GM23338 (cell line): Measurements from ENCODE around the gene MTRF1. TPM values are rescaled to one million over a fixed set of nuclear protein-coding genes. Genes with fewer than 3 reads are reported as not detected.
A peak's percentile ranks its signal among the peaks of the same experiment; 100 is the strongest.
"Not testable (repeated sequence)": the region's sequence is repeated elsewhere in the genome, so short reads cannot be mapped to it uniquely, and the experiment has no call there.

Source experiments
- ATAC-seq: fragments of 200-7000 bp; cut with Tn5 transposase; 3 replicates; pipeline ENCODE4 v1.9.1; 2020
- DNase-seq: peaks from one replicate; pipeline ENCODE4 v3.0.0-alpha.2; 2015; ENCODE audit warnings: low spot score
- H2AFZ ChIP-seq: fragments of 200-600 bp; sonication (generic); 2 replicates; pipeline ENCODE4 v1.8.0; 2016; ENCODE audit warnings: antibody characterized with exemption, mild to moderate bottlenecking, moderate library complexity
- H3F3A ChIP-seq: fragments of 200-600 bp; sonication (generic); replicated peaks from 2 replicates; pipeline ENCODE4 v1.8.0; 2017; ENCODE audit warnings: antibody characterized with exemption, mixed run types, low read depth
- H3K27ac ChIP-seq: fragments of 200-600 bp; sonication (generic); 2 replicates; pipeline ENCODE4 v1.6.1; 2016; ENCODE audit warnings: low read depth
- H3K27me3 ChIP-seq: fragments of 200-600 bp; sonication (generic); 2 replicates; pipeline ENCODE4 v1.8.0; 2016; ENCODE audit warnings: mild to moderate bottlenecking, mixed run types, moderate library complexity; ENCODE audit not compliant: insufficient read depth
- H3K36me3 ChIP-seq: fragments of 200-600 bp; sonication (generic); 2 replicates; pipeline ENCODE4 v1.8.0; 2016; ENCODE audit warnings: mild to moderate bottlenecking; ENCODE audit not compliant: insufficient read depth
- H3K4me1 ChIP-seq: fragments of 200-600 bp; sonication (generic); 2 replicates; pipeline ENCODE4 v1.8.0; 2016; ENCODE audit warnings: mild to moderate bottlenecking, moderate library complexity; ENCODE audit not compliant: insufficient read depth
- H3K4me2 ChIP-seq: fragments of 200-600 bp; sonication (generic); 2 replicates; pipeline ENCODE4 v1.7.1; 2017; ENCODE audit warnings: mixed run types
- H3K4me3 ChIP-seq: fragments of 200-600 bp; sonication (generic); 2 replicates; pipeline ENCODE4 v1.6.1; 2016; ENCODE audit warnings: mixed run types
- H3K79me2 ChIP-seq: fragments of 200-600 bp; sonication (generic); replicated peaks from 2 replicates; pipeline ENCODE4 v1.8.0; 2017; ENCODE audit warnings: mild to moderate bottlenecking; ENCODE audit not compliant: insufficient read depth
- H3K9me2 ChIP-seq: fragments of 200-600 bp; sonication (generic); 2 replicates; pipeline ENCODE4 v1.8.0; 2017; ENCODE audit not compliant: insufficient read depth
- H4K20me1 ChIP-seq: fragments of 200-600 bp; sonication (generic); replicated peaks from 2 replicates; pipeline ENCODE4 v1.8.0; 2017; ENCODE audit warnings: mild to moderate bottlenecking; ENCODE audit not compliant: insufficient read depth
- H3K27ac Mint-ChIP-seq: 2 replicates; pipeline ENCODE4 v1.8.0; 2020; ENCODE audit warnings: inconsistent platforms, mild to moderate bottlenecking, moderate library complexity, mixed read lengths
- H3K27me3 Mint-ChIP-seq: 3 replicates; pipeline ENCODE4 v1.8.0; 2022; ENCODE audit warnings: low read depth, mild to moderate bottlenecking, moderate library complexity, mixed read lengths, inconsistent platforms; ENCODE audit not compliant: insufficient read depth, poor library complexity
- H3K36me3 Mint-ChIP-seq: 3 replicates; pipeline ENCODE4 v1.8.0; 2021; ENCODE audit warnings: low read depth, mild to moderate bottlenecking, inconsistent platforms, moderate library complexity, mixed read lengths
- H3K4me1 Mint-ChIP-seq: 3 replicates; pipeline ENCODE4 v1.8.0; 2020; ENCODE audit warnings: mild to moderate bottlenecking, inconsistent platforms, mixed read lengths
- H3K4me3 Mint-ChIP-seq: 3 replicates; pipeline ENCODE4 v1.8.0; 2021; ENCODE audit warnings: moderate library complexity, mild to moderate bottlenecking, inconsistent platforms, mixed read lengths
- H3K9me3 Mint-ChIP-seq: 3 replicates; pipeline ENCODE4 v1.8.0; 2020; ENCODE audit warnings: moderate library complexity, mild to moderate bottlenecking, inconsistent platforms, mixed read lengths
- CREB1 ChIP-seq: fragments of 250-450 bp; sonication (Bioruptor Pico); IDR thresholded peaks from 2 replicates; pipeline ENCODE4 v1.5.0; 2020; ENCODE audit warnings: low read depth, mild to moderate bottlenecking, moderate library complexity
- EZH2 ChIP-seq: fragments of 200-600 bp; sonication (generic); IDR thresholded peaks from one replicate; pipeline ENCODE4 v1.8.0; 2017; ENCODE audit warnings: antibody characterized with exemption, mild to moderate bottlenecking, low read depth; ENCODE audit not compliant: unreplicated experiment
- EZH2phosphoT487 ChIP-seq: fragments of 200-600 bp; sonication (generic); IDR thresholded peaks from one replicate; pipeline ENCODE4 v1.8.1; 2018; ENCODE audit warnings: antibody characterized with exemption; ENCODE audit not compliant: unreplicated experiment
- JUNB ChIP-seq: IDR thresholded peaks from one replicate; pipeline ENCODE4 v1.6.1; 2016; ENCODE audit warnings: antibody characterized with exemption; ENCODE audit not compliant: unreplicated experiment
- NANOG ChIP-seq: IDR thresholded peaks from 2 replicates; pipeline ENCODE4 v1.6.1; 2016; ENCODE audit warnings: antibody characterized with exemption, borderline replicate concordance
- STAT1 ChIP-seq: IDR thresholded peaks from one replicate; pipeline ENCODE4 v1.6.1; 2016; ENCODE audit warnings: antibody characterized with exemption; ENCODE audit not compliant: unreplicated experiment
- ZNF114 ChIP-seq: fragments of 250-450 bp; sonication (Bioruptor Pico); IDR thresholded peaks from 2 replicates; pipeline ENCODE4 v1.5.0; 2020; ENCODE audit warnings: mild to moderate bottlenecking, moderate library complexity
- polyA plus RNA-seq: library from polyadenylated mRNA; unstranded; fragments of >200 nt; fragmentation: Nextera tagmentation; extraction: Ambion mirVana; gene quantifications from 2 replicates; pipeline ENCODE4 v1.2.1, GENCODE V29; 2016
- total RNA-seq: library from RNA; depleted of rRNA; stranded (reverse); fragments of >200 nt; shearing (Covaris generic); gene quantifications from 2 replicates; pipeline ENCODE4 v1.2.3, GENCODE V29; 2014
- TF ChIP-seq, protein P1 (sequence below), 2 experiments: fragments of 200-600 bp in 1 of 2; sonication (generic) in 1 of 2; conservative IDR thresholded peaks; 2 replicates each; pipeline versions ENCODE4 v1.5.1 to v1.6.1; 2016 to 2017; ENCODE audit warnings: antibody characterized with exemption in 2 of 2, low read depth in 2 of 2, mild to moderate bottlenecking in 2 of 2, moderate library complexity in 1 of 2
- TF ChIP-seq, protein P2 (sequence below): IDR thresholded peaks from one replicate; pipeline ENCODE4 v1.6.1; 2018; ENCODE audit warnings: antibody characterized with exemption; ENCODE audit not compliant: unreplicated experiment
- TF ChIP-seq, protein P3 (sequence below): fragments of 250-450 bp; sonication (Bioruptor Pico); IDR thresholded peaks from 2 replicates; pipeline ENCODE4 v1.5.0; 2020; ENCODE audit warnings: mild to moderate bottlenecking, moderate library complexity

The MTRF1 gene
- total and polyA plus RNA-seq, 2 experiments from 2014 or later, result 18.4 to 22.6 TPM

DNA sequence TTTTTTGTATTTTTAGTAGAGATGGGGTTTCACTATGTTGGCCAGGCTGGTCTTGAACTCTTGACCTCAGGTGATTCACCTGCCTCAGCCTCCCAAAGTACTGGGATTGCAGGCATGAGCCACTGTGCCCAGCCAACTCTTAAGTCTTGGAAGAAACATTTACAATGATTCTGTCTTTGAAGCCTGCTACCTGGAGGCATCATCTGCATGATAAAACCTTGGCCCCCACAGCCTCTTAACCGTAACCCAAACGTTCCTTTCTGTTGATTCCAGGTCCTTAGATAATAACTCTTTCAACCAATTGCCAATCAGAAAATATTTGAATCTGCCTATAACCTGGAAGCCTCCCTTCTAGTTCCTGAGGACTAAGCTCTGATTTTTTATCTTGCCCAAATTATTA, 15.8 kb upstream of the MTRF1 start:
- not testable (repeated sequence) for H3K27ac ChIP-seq, H3K36me3 Mint-ChIP-seq, H3K36me3 ChIP-seq, H3K9me3 Mint-ChIP-seq, H3F3A ChIP-seq, H4K20me1 ChIP-seq, H2AFZ ChIP-seq, H3K4me3 ChIP-seq, H3K27me3 Mint-ChIP-seq, H3K4me3 Mint-ChIP-seq, H3K27me3 ChIP-seq, H3K79me2 ChIP-seq, H3K27ac Mint-ChIP-seq
- peaks cover 31% of the 10 kb centered on the region for H3K4me1 Mint-ChIP-seq
- H3K4me2 ChIP-seq, result peak overlapping the region; percentile 59
- DNase-seq, result peak; percentile 62
- peaks cover 12% of the 10 kb centered on the region; the same call in 1 of the 2 replicates for H3K9me2 ChIP-seq
- peaks cover 36% of the 10 kb centered on the region for H3K4me1 ChIP-seq
- ATAC-seq, result peak; percentile 87

DNA sequence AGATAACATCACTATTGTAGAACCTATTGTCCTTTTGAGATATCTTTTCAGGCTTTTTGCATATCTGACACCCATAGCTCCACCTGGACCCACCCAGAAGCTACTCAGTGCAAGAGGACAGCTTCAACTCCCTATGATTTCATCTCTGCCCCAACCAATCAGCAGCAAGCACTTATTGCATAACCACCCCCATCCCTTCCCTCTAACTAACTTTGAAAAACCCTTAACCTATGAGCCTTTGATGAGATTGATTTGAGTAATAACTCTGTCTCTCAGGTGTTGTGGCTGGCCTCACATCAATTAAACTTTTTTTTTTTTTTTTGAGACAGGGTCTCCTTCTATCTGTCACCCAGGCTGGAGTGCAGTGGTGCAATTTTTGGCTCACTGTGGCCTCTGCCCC, 13.4 kb upstream of the MTRF1 start:
- Mint-ChIP-seq H3K9me3 (peaks cover 5% of the 10 kb centered on the region), H3K27ac (no peak overlapping the region), H3K4me1 (peaks cover 31% of the 10 kb centered on the region), H3K4me3 (no peak overlapping the region), H3K36me3 (no peaks in the 10 kb centered on the region), H3K27me3 (peaks cover under 1% of the 10 kb centered on the region)
- Histone ChIP-seq H3K36me3 (no peaks in the 10 kb centered on the region), H3K9me2 (peaks cover 12% of the 10 kb centered on the region; the same call in 1 of the 2 replicates), H3K79me2 (no peaks in the 10 kb centered on the region), H4K20me1 (no peaks in the 10 kb centered on the region), H3K4me2 (peak overlapping the region; percentile 11; the same call in 1 of the 2 replicates), H3K4me3 (no peak overlapping the region), H3K4me1 (peaks cover 36% of the 10 kb centered on the region), H2AFZ (no peak overlapping the region), H3K27ac (no peak overlapping the region), H3K27me3 (no peaks in the 10 kb centered on the region), H3F3A (no peaks in the 10 kb centered on the region)
- no peak for DNase-seq
- no peak for ATAC-seq
- TF ChIP-seq EZH2phosphoT487 (no peak), ZNF114 (CRISPR knock-in tag) (no peak), EZH2 (no peak), STAT1 (no peak), JUNB (no peak), NANOG (no peak), CREB1 (CRISPR knock-in tag) (no peak)
- TF ChIP-seq, protein P1, sequence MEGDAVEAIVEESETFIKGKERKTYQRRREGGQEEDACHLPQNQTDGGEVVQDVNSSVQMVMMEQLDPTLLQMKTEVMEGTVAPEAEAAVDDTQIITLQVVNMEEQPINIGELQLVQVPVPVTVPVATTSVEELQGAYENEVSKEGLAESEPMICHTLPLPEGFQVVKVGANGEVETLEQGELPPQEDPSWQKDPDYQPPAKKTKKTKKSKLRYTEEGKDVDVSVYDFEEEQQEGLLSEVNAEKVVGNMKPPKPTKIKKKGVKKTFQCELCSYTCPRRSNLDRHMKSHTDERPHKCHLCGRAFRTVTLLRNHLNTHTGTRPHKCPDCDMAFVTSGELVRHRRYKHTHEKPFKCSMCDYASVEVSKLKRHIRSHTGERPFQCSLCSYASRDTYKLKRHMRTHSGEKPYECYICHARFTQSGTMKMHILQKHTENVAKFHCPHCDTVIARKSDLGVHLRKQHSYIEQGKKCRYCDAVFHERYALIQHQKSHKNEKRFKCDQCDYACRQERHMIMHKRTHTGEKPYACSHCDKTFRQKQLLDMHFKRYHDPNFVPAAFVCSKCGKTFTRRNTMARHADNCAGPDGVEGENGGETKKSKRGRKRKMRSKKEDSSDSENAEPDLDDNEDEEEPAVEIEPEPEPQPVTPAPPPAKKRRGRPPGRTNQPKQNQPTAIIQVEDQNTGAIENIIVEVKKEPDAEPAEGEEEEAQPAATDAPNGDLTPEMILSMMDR (conservative IDR thresholded peaks at IDR 0.05; ENCODE audit: low read depth in 2 of 2), result no peak
- TF ChIP-seq, protein P2, sequence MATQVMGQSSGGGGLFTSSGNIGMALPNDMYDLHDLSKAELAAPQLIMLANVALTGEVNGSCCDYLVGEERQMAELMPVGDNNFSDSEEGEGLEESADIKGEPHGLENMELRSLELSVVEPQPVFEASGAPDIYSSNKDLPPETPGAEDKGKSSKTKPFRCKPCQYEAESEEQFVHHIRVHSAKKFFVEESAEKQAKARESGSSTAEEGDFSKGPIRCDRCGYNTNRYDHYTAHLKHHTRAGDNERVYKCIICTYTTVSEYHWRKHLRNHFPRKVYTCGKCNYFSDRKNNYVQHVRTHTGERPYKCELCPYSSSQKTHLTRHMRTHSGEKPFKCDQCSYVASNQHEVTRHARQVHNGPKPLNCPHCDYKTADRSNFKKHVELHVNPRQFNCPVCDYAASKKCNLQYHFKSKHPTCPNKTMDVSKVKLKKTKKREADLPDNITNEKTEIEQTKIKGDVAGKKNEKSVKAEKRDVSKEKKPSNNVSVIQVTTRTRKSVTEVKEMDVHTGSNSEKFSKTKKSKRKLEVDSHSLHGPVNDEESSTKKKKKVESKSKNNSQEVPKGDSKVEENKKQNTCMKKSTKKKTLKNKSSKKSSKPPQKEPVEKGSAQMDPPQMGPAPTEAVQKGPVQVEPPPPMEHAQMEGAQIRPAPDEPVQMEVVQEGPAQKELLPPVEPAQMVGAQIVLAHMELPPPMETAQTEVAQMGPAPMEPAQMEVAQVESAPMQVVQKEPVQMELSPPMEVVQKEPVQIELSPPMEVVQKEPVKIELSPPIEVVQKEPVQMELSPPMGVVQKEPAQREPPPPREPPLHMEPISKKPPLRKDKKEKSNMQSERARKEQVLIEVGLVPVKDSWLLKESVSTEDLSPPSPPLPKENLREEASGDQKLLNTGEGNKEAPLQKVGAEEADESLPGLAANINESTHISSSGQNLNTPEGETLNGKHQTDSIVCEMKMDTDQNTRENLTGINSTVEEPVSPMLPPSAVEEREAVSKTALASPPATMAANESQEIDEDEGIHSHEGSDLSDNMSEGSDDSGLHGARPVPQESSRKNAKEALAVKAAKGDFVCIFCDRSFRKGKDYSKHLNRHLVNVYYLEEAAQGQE, result no peak
- TF ChIP-seq, protein P3, sequence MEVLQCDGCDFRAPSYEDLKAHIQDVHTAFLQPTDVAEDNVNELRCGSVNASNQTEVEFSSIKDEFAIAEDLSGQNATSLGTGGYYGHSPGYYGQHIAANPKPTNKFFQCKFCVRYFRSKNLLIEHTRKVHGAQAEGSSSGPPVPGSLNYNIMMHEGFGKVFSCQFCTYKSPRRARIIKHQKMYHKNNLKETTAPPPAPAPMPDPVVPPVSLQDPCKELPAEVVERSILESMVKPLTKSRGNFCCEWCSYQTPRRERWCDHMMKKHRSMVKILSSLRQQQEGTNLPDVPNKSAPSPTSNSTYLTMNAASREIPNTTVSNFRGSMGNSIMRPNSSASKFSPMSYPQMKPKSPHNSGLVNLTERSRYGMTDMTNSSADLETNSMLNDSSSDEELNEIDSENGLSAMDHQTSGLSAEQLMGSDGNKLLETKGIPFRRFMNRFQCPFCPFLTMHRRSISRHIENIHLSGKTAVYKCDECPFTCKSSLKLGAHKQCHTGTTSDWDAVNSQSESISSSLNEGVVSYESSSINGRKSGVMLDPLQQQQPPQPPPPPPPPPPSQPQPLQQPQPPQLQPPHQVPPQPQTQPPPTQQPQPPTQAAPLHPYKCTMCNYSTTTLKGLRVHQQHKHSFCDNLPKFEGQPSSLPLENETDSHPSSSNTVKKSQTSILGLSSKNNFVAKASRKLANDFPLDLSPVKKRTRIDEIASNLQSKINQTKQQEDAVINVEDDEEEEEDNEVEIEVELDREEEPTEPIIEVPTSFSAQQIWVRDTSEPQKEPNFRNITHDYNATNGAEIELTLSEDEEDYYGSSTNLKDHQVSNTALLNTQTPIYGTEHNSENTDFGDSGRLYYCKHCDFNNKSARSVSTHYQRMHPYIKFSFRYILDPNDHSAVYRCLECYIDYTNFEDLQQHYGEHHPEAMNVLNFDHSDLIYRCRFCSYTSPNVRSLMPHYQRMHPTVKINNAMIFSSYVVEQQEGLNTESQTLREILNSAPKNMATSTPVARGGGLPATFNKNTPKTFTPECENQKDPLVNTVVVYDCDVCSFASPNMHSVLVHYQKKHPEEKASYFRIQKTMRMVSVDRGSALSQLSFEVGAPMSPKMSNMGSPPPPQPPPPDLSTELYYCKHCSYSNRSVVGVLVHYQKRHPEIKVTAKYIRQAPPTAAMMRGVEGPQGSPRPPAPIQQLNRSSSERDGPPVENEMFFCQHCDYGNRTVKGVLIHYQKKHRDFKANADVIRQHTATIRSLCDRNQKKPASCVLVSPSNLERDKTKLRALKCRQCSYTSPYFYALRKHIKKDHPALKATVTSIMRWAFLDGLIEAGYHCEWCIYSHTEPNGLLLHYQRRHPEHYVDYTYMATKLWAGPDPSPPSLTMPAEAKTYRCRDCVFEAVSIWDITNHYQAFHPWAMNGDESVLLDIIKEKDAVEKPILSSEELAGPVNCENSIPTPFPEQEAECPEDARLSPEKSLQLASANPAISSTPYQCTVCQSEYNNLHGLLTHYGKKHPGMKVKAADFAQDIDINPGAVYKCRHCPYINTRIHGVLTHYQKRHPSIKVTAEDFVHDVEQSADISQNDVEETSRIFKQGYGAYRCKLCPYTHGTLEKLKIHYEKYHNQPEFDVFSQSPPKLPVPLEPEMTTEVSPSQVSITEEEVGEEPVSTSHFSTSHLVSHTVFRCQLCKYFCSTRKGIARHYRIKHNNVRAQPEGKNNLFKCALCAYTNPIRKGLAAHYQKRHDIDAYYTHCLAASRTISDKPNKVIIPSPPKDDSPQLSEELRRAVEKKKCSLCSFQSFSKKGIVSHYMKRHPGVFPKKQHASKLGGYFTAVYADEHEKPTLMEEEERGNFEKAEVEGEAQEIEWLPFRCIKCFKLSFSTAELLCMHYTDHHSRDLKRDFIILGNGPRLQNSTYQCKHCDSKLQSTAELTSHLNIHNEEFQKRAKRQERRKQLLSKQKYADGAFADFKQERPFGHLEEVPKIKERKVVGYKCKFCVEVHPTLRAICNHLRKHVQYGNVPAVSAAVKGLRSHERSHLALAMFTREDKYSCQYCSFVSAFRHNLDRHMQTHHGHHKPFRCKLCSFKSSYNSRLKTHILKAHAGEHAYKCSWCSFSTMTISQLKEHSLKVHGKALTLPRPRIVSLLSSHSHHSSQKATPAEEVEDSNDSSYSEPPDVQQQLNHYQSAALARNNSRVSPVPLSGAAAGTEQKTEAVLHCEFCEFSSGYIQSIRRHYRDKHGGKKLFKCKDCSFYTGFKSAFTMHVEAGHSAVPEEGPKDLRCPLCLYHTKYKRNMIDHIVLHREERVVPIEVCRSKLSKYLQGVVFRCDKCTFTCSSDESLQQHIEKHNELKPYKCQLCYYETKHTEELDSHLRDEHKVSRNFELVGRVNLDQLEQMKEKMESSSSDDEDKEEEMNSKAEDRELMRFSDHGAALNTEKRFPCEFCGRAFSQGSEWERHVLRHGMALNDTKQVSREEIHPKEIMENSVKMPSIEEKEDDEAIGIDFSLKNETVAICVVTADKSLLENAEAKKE (CRISPR knock-in tag), result no peak
